IMR-90 (cell line): ENCODE results near the gene SYTL4.

Experiments used
- BHLHE40 ChIP-seq: fragments of 150-350 bp; IDR thresholded peaks from 2 replicates; pipeline ENCODE4 v1.6.1; 2016; ENCODE audit warnings: mild to moderate bottlenecking, low read depth, low read length
- CHD1 ChIP-seq: IDR thresholded peaks from 2 replicates; pipeline ENCODE4 v1.6.1; 2012; ENCODE audit warnings: low read depth, low read length, improper control_type of control experiment
- ELK1 ChIP-seq: fragments of 150-350 bp; IDR thresholded peaks from 2 replicates; pipeline ENCODE4 v1.6.1; 2016; ENCODE audit warnings: low read depth, mild to moderate bottlenecking, low read length, moderate library complexity, borderline replicate concordance
- FOS ChIP-seq: fragments of 150-350 bp; IDR thresholded peaks from 2 replicates; pipeline ENCODE4 v1.6.1; 2016; ENCODE audit warnings: low read depth, low read length
- MAFK ChIP-seq: IDR thresholded peaks from 2 replicates; pipeline ENCODE4 v1.6.1; 2012; ENCODE audit warnings: low read depth, low read length, improper control_type of control experiment
- MAZ ChIP-seq: IDR thresholded peaks from 2 replicates; pipeline ENCODE4 v1.6.1; 2012; ENCODE audit warnings: low read depth, mild to moderate bottlenecking, low read length, improper control_type of control experiment, moderate library complexity, borderline replicate concordance
- MXI1 ChIP-seq: IDR thresholded peaks from 2 replicates; pipeline ENCODE4 v1.6.1; 2012; ENCODE audit warnings: low read depth, mild to moderate bottlenecking, low read length, moderate library complexity, borderline replicate concordance
- POLR2A ChIP-seq: IDR thresholded peaks from 2 replicates; pipeline ENCODE4 v1.6.1; 2012; ENCODE audit warnings: mild to moderate bottlenecking, low read depth, low read length
- RAD21 ChIP-seq: IDR thresholded peaks from 2 replicates; pipeline ENCODE4 v1.6.1; 2012; ENCODE audit warnings: low read length, improper control_type of control experiment
- RCOR1 ChIP-seq: IDR thresholded peaks from 2 replicates; pipeline ENCODE4 v1.6.1; 2012; ENCODE audit warnings: mild to moderate bottlenecking, low read length, improper control_type of control experiment; ENCODE audit not compliant: insufficient replicate concordance
- RFX5 ChIP-seq: IDR thresholded peaks from 2 replicates; pipeline ENCODE4 v1.8.0; 2012; ENCODE audit warnings: low read depth, mild to moderate bottlenecking, low read length, moderate library complexity
- SMC3 ChIP-seq: fragments of 150-350 bp; IDR thresholded peaks from 2 replicates; pipeline ENCODE4 v1.6.1; 2016; ENCODE audit warnings: low read depth, mild to moderate bottlenecking, antibody characterized with exemption, low read length, moderate library complexity
- USF2 ChIP-seq: fragments of 150-350 bp; IDR thresholded peaks from 2 replicates; pipeline ENCODE4 v1.6.1; 2017; ENCODE audit warnings: mild to moderate bottlenecking, antibody characterized with exemption, low read length, low read depth
- TF ChIP-seq, protein P1 (sequence below): conservative IDR thresholded peaks from 2 replicates; pipeline ENCODE4 v1.5.1; 2012; ENCODE audit warnings: mild to moderate bottlenecking, low read depth, low read length, improper control_type of control experiment

DNA sequence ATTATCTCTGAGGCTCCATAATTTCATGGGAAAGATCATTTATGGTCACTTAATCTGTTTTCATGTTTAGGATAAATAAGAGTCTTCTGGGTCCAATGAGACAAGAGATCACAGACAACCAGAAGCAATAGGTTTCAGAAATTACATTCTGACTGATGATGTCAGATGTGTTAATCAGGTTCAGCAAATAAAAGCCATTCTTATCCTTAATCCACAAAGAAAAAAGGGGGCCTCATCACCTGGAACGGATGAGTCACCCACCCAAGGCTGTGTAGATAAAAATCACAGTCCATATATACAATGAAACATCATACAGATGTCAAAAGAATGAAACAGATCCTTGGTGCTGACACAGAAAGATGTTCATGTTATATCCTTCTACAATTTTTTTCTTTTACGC is 36.6 kb downstream of the SYTL4 start:
- TF ChIP-seq BHLHE40 (no peak), CHD1 (no peak), POLR2A (no peak), RCOR1 (no peak), USF2 (no peak), RAD21 (no peak), ELK1 (no peak), RFX5 (no peak), MXI1 (no peak), MAFK (no peak), MAZ (no peak), SMC3 (no peak), FOS (no peak)
- TF ChIP-seq, protein P1, sequence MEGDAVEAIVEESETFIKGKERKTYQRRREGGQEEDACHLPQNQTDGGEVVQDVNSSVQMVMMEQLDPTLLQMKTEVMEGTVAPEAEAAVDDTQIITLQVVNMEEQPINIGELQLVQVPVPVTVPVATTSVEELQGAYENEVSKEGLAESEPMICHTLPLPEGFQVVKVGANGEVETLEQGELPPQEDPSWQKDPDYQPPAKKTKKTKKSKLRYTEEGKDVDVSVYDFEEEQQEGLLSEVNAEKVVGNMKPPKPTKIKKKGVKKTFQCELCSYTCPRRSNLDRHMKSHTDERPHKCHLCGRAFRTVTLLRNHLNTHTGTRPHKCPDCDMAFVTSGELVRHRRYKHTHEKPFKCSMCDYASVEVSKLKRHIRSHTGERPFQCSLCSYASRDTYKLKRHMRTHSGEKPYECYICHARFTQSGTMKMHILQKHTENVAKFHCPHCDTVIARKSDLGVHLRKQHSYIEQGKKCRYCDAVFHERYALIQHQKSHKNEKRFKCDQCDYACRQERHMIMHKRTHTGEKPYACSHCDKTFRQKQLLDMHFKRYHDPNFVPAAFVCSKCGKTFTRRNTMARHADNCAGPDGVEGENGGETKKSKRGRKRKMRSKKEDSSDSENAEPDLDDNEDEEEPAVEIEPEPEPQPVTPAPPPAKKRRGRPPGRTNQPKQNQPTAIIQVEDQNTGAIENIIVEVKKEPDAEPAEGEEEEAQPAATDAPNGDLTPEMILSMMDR, result no peak
